Ishikawa (cell line): ENCODE data around the gene GH1.

Experiments used
- CEBPB ChIP-seq: IDR thresholded peaks from 2 replicates; pipeline ENCODE4 v1.6.1; 2012
- CREB1 ChIP-seq: IDR thresholded peaks from 2 replicates; pipeline ENCODE4 v1.6.1; 2012; ENCODE audit warnings: low read depth
- EP300 ChIP-seq: IDR thresholded peaks from 2 replicates; pipeline ENCODE4 v1.6.1; 2012; ENCODE audit warnings: borderline replicate concordance
- FOXM1 ChIP-seq: IDR thresholded peaks from 2 replicates; pipeline ENCODE4 v1.6.1; 2012; ENCODE audit warnings: low read depth, borderline replicate concordance
- MAX ChIP-seq: IDR thresholded peaks from 2 replicates; pipeline ENCODE4 v1.6.1; 2012
- NFIC ChIP-seq: IDR thresholded peaks from 2 replicates; pipeline ENCODE4 v1.6.1; 2012
- RAD21 ChIP-seq: IDR thresholded peaks from 2 replicates; pipeline ENCODE4 v1.6.1; 2012; ENCODE audit warnings: low read depth
- REST ChIP-seq: IDR thresholded peaks from 2 replicates; pipeline ENCODE4 v1.6.1; 2012; ENCODE audit warnings: low read depth, mild to moderate bottlenecking
- TAF1 ChIP-seq: IDR thresholded peaks from 2 replicates; pipeline ENCODE4 v1.6.1; 2012; ENCODE audit warnings: low read depth, mild to moderate bottlenecking
- TEAD4 ChIP-seq: IDR thresholded peaks from 2 replicates; pipeline ENCODE4 v1.6.1; 2012
- USF1 ChIP-seq: IDR thresholded peaks from 2 replicates; pipeline ENCODE4 v1.6.1; 2012
- YY1 ChIP-seq: IDR thresholded peaks from 2 replicates; pipeline ENCODE4 v1.6.1; 2012; ENCODE audit warnings: low read depth

GRCh38 chr17:63940584-63940983 is 21.9 kb upstream of the GH1 start:
- TF ChIP-seq EP300: no peak
- TF ChIP-seq RAD21: no peak
- no peak for TF ChIP-seq TEAD4
- no peak for TF ChIP-seq REST
- TF ChIP-seq TAF1: no peak
- TF ChIP-seq CREB1: no peak
- no peak for TF ChIP-seq MAX
- no peak for TF ChIP-seq YY1
- no peak for TF ChIP-seq CEBPB
- no peak for TF ChIP-seq NFIC
- no peak for TF ChIP-seq FOXM1
- TF ChIP-seq USF1: no peak
